ENCODE data around the gene HCRTR1. TPM values are rescaled to one million over a fixed set of nuclear protein-coding genes. Genes with fewer than 3 reads are reported as not detected.

The HCRTR1 gene
- total RNA-seq, 2 experiments from 2014 or later: not detected

GRCh38 chr1:31660871-31661455 is 43.5 kb downstream of the HCRTR1 start:
- Mint-ChIP-seq H3K9me3 (no peaks in the 10 kb centered on the region), H3K36me3 (ENCODE audit: low read depth) (no peaks in the 10 kb centered on the region), H3K4me1 (ENCODE audit: low read depth) (no peaks in the 10 kb centered on the region), H3K4me3 (no peak overlapping the region), H3K27ac (no peak overlapping the region), H3K27me3 (no peaks in the 10 kb centered on the region)
- CTCF ChIA-PET: interaction anchor here (1.0 to 2.3 kb wide), 2 partner anchors 128 to 303 kb away, joined by 3 to 10 read pairs; no protein-coding TSS in a partner anchor
- ATAC-seq (ENCODE audit: poor library complexity): no peak
- H3K27ac ChIP-seq (ENCODE audit: low read depth in 1 of 2, low read length in 2 of 2): no peak overlapping the region
- no peaks in the 10 kb centered on the region for H3K4me1 ChIP-seq (ENCODE audit: insufficient read depth, low read length)
- no peaks in the 10 kb centered on the region for H3K36me3 ChIP-seq (ENCODE audit: insufficient read depth, low read length)
- no peaks in the 10 kb centered on the region for H3K27me3 ChIP-seq (ENCODE audit: control insufficient read depth in 1 of 2, insufficient read depth in 2 of 2, low read length in 2 of 2)
- intact Hi-C loops (cut with DNase I, micrococcal nuclease): loop anchor here (5.0 to 10.0 kb wide), 3 partner anchors 301 to 754 kb away; no protein-coding TSS in a partner anchor
- TF ChIP-seq CTCF (IDR thresholded peaks at IDR 0.05): no peak
- no peak for DNase-seq
- POLR2A ChIA-PET: no interaction called here
- no peak overlapping the region for H3K4me3 ChIP-seq (ENCODE audit: low read length)
- peaks cover 0 to 3% of the 10 kb centered on the region in 2 experiments for H3K9me3 ChIP-seq (ENCODE audit: control insufficient read depth in 1 of 2, insufficient read depth in 1 of 2, low read length in 2 of 2)

GRCh38 chr1:31661856-31662255 is 44.4 kb downstream of the HCRTR1 start:
- Mint-ChIP-seq H3K4me3 (no peak overlapping the region), H3K4me1 (ENCODE audit: low read depth) (no peaks in the 10 kb centered on the region)

GRCh38 chr1:31662463-31662862 is 45.0 kb downstream of the HCRTR1 start:
- DNase-seq (no peak), ATAC-seq (ENCODE audit: poor library complexity) (no peak)
- Mint-ChIP-seq H3K4me1 (ENCODE audit: low read depth) (no peaks in the 10 kb centered on the region), H3K4me3 (no peak overlapping the region), H3K36me3 (ENCODE audit: low read depth) (no peaks in the 10 kb centered on the region), H3K27me3 (no peaks in the 10 kb centered on the region), H3K9me3 (no peaks in the 10 kb centered on the region), H3K27ac (no peak overlapping the region)
- no peaks in the 10 kb centered on the region for H3K36me3 ChIP-seq (ENCODE audit: insufficient read depth, low read length)
- CTCF ChIA-PET: interaction anchor here (2.3 kb wide), 1 partner anchor 127 kb away, joined by 10 read pairs; no protein-coding TSS in a partner anchor
- no peaks in the 10 kb centered on the region for H3K4me1 ChIP-seq (ENCODE audit: insufficient read depth, low read length)
- H3K9me3 ChIP-seq (ENCODE audit: control insufficient read depth in 1 of 2, insufficient read depth in 1 of 2, low read length in 2 of 2): peaks cover 0 to 3% of the 10 kb centered on the region in 2 experiments
- no peaks in the 10 kb centered on the region for H3K27me3 ChIP-seq (ENCODE audit: control insufficient read depth in 1 of 2, insufficient read depth in 2 of 2, low read length in 2 of 2)
- no peak overlapping the region for H3K4me3 ChIP-seq (ENCODE audit: low read length)
- intact Hi-C loops (cut with DNase I, micrococcal nuclease): loop anchor here (5.0 to 10.0 kb wide), 3 partner anchors 300 to 752 kb away; no protein-coding TSS in a partner anchor
- no peak for TF ChIP-seq CTCF (IDR thresholded peaks at IDR 0.05)
- no peak overlapping the region for H3K27ac ChIP-seq (ENCODE audit: low read depth in 1 of 2, low read length in 2 of 2)
- POLR2A ChIA-PET: no interaction called here

More at GRCh38 chr1:31661856-31662255, 44.4 kb downstream of the HCRTR1 start:
- ChIA-PET CTCF (interaction anchor here (1.0 to 2.3 kb wide), 2 partner anchors 127 to 302 kb away, joined by 3 to 10 read pairs; no protein-coding TSS in a partner anchor), POLR2A (no interaction called here)
- Histone ChIP-seq H3K36me3 (ENCODE audit: insufficient read depth, low read length) (no peaks in the 10 kb centered on the region), H3K27me3 (ENCODE audit: control insufficient read depth in 1 of 2, insufficient read depth in 2 of 2, low read length in 2 of 2) (no peaks in the 10 kb centered on the region), H3K9me3 (ENCODE audit: control insufficient read depth in 1 of 2, insufficient read depth in 1 of 2, low read length in 2 of 2) (peaks cover 0 to 3% of the 10 kb centered on the region in 2 experiments), H3K4me1 (ENCODE audit: insufficient read depth, low read length) (no peaks in the 10 kb centered on the region), H3K4me3 (ENCODE audit: low read length) (no peak overlapping the region), H3K27ac (ENCODE audit: low read depth in 1 of 2, low read length in 2 of 2) (no peak overlapping the region)
- H3K36me3 Mint-ChIP-seq (ENCODE audit: low read depth): no peaks in the 10 kb centered on the region
- DNase-seq: no peak
- no peak for TF ChIP-seq CTCF (IDR thresholded peaks at IDR 0.05)
- H3K27me3 Mint-ChIP-seq: no peaks in the 10 kb centered on the region
- no peak overlapping the region for H3K27ac Mint-ChIP-seq
- no peaks in the 10 kb centered on the region for H3K9me3 Mint-ChIP-seq
- intact Hi-C loops (cut with DNase I, micrococcal nuclease): loop anchor here (5.0 to 10.0 kb wide), 3 partner anchors 300 to 753 kb away; no protein-coding TSS in a partner anchor
- ATAC-seq (ENCODE audit: poor library complexity): no peak

All from CD4-positive, alpha-beta T cell (primary cell).